ENCODE results near the gene TFB2M. TPM values are rescaled to one million over a fixed set of nuclear protein-coding genes. Genes with fewer than 3 reads are reported as not detected.

Gene TFB2M
- total and polyA plus RNA-seq, 2 donors (not counting 1 experiment from before 2014, with no cell fraction given) = 8.8 to 11.6 TPM

GRCh38 chr1:246513041-246513440 is 53.0 kb downstream of the TFB2M start:
- H3K27ac ChIP-seq (ENCODE audit: low read length in 2 of 2) = no peak overlapping the region
- WGBS (ENCODE audit: insufficient coverage) = 100% methylated on average over 2 of the region's 5 CpGs
- intact Hi-C loops (cut with micrococcal nuclease) = no loop called here
- Mint-ChIP-seq H3K4me3 (no peak overlapping the region), H3K4me1 (no peaks in the 10 kb centered on the region), H3K27ac (no peak overlapping the region), H3K27me3 (no peaks in the 10 kb centered on the region), H3K9me3 (ENCODE audit: insufficient read depth) (peaks cover 11% of the 10 kb centered on the region)
- H3K79me2 ChIP-seq (ENCODE audit: control insufficient read depth, insufficient read depth, low read length) = no peaks in the 10 kb centered on the region
- H3K36me3 ChIP-seq (replicated peaks in 1 of 2; ENCODE audit: control extremely low read depth in 1 of 2, control insufficient read depth in 1 of 2, extremely low read depth in 1 of 2, insufficient read depth in 2 of 2, low read length in 1 of 2) = no peaks in the 10 kb centered on the region
- DNase-seq = no peak
- no peaks in the 10 kb centered on the region for H4K20me1 ChIP-seq (ENCODE audit: control insufficient read depth, insufficient read depth, low read length, poor library complexity, severe bottlenecking)
- POLR2A ChIA-PET = no interaction called here
- H3K27me3 ChIP-seq (replicated peaks in 1 of 4; ENCODE audit: control extremely low read depth in 1 of 4, control insufficient read depth in 3 of 4, insufficient read depth in 4 of 4, low read length in 3 of 4) = no peaks in the 10 kb centered on the region
- TF ChIP-seq EZH2 (IDR thresholded peaks at IDR 0.05; ENCODE audit: borderline replicate concordance, insufficient read depth, low read depth, low read length, poor library complexity, severe bottlenecking) (no peak), CTCF (IDR thresholded peaks at IDR 0.05) (no peak)
- no peak for ATAC-seq (ENCODE audit: low read depth)
- H3K4me1 ChIP-seq (ENCODE audit: control insufficient read depth in 2 of 2, insufficient read depth in 2 of 2, low read length in 2 of 2) = no peaks in the 10 kb centered on the region
- H2AFZ ChIP-seq (ENCODE audit: insufficient read depth, low read depth, low read length, poor library complexity, severe bottlenecking) = no peak overlapping the region
- H3K4me3 ChIP-seq (ENCODE audit: control extremely low read depth in 1 of 5, extremely low read depth in 1 of 5, insufficient read depth in 1 of 5, low read depth in 2 of 5, low read length in 4 of 5) = no peak overlapping the region
- H3K4me2 ChIP-seq (replicated peaks; ENCODE audit: low read depth, low read length, poor library complexity, severe bottlenecking) = no peak overlapping the region
- CTCF ChIA-PET = no interaction called here
- peaks cover 0 to 49% (median 18%) of the 10 kb centered on the region in 3 donors for H3K9me3 ChIP-seq (ENCODE audit: control extremely low read depth in 1 of 3, control insufficient read depth in 2 of 3, insufficient read depth in 1 of 3, low read length in 2 of 3)
- no peak overlapping the region for H3K9ac ChIP-seq (ENCODE audit: low read length)

GRCh38 chr1:246512635-246513034 is 53.4 kb downstream of the TFB2M start:
- no peak for ATAC-seq (ENCODE audit: low read depth)
- H3K4me1 Mint-ChIP-seq = peaks cover under 1% of the 10 kb centered on the region
- no peaks in the 10 kb centered on the region for H3K36me3 ChIP-seq (replicated peaks in 1 of 2; ENCODE audit: control extremely low read depth in 1 of 2, control insufficient read depth in 1 of 2, extremely low read depth in 1 of 2, insufficient read depth in 2 of 2, low read length in 1 of 2)
- no peak for DNase-seq
- H3K27me3 ChIP-seq (replicated peaks in 1 of 4; ENCODE audit: control extremely low read depth in 1 of 4, control insufficient read depth in 3 of 4, insufficient read depth in 4 of 4, low read length in 3 of 4) = no peaks in the 10 kb centered on the region
- ChIA-PET CTCF (no interaction called here), POLR2A (no interaction called here)
- no peak overlapping the region for H3K4me2 ChIP-seq (replicated peaks; ENCODE audit: low read depth, low read length, poor library complexity, severe bottlenecking)
- no peak overlapping the region for H3K4me3 ChIP-seq (ENCODE audit: control extremely low read depth in 1 of 5, extremely low read depth in 1 of 5, insufficient read depth in 1 of 5, low read depth in 2 of 5, low read length in 4 of 5)
- H2AFZ ChIP-seq (ENCODE audit: insufficient read depth, low read depth, low read length, poor library complexity, severe bottlenecking) = no peak overlapping the region
- no peaks in the 10 kb centered on the region for H3K27me3 Mint-ChIP-seq
- H3K4me3 Mint-ChIP-seq = no peak overlapping the region
- peaks cover 0 to 2% of the 10 kb centered on the region in 2 donors for H3K4me1 ChIP-seq (ENCODE audit: control insufficient read depth in 2 of 2, insufficient read depth in 2 of 2, low read length in 2 of 2)
- no peak overlapping the region for H3K9ac ChIP-seq (ENCODE audit: low read length)
- no peak overlapping the region for H3K27ac Mint-ChIP-seq
- no peaks in the 10 kb centered on the region for H4K20me1 ChIP-seq (ENCODE audit: control insufficient read depth, insufficient read depth, low read length, poor library complexity, severe bottlenecking)
- intact Hi-C loops (cut with micrococcal nuclease) = no loop called here
- peaks cover 11% of the 10 kb centered on the region for H3K9me3 Mint-ChIP-seq (ENCODE audit: insufficient read depth)
- H3K79me2 ChIP-seq (ENCODE audit: control insufficient read depth, insufficient read depth, low read length) = no peaks in the 10 kb centered on the region
- H3K9me3 ChIP-seq (ENCODE audit: control extremely low read depth in 1 of 3, control insufficient read depth in 2 of 3, insufficient read depth in 1 of 3, low read length in 2 of 3) = peaks cover 0 to 46% (median 18%) of the 10 kb centered on the region in 3 donors
- H3K27ac ChIP-seq (ENCODE audit: low read length in 2 of 2) = no peak overlapping the region
- TF ChIP-seq CTCF (IDR thresholded peaks at IDR 0.05) (no peak), EZH2 (IDR thresholded peaks at IDR 0.05; ENCODE audit: borderline replicate concordance, insufficient read depth, low read depth, low read length, poor library complexity, severe bottlenecking) (no peak)
- 94% methylated on average over 10 of the region's 10 CpGs for WGBS (ENCODE audit: insufficient coverage)

Measured in B cell (primary cell).